Brain microvascular endothelial cell (primary cell): ENCODE measurements around the gene NEDD1.

ENCODE experiments used
- DNase-seq: peaks from one replicate; pipeline ENCODE4 v3.0.0-alpha.2; 2020
- H3K27ac ChIP-seq: fragments of 250-450 bp; sonication (Bioruptor Pico); 2 replicates; pipeline ENCODE4 v1.5.1; 2020; ENCODE audit warnings: mild to moderate bottlenecking, moderate library complexity
- H3K27me3 ChIP-seq: fragments of 250-450 bp; sonication (Bioruptor Pico); replicated peaks from 2 replicates; pipeline ENCODE4 v1.5.1; 2020; ENCODE audit warnings: mild to moderate bottlenecking
- H3K36me3 ChIP-seq: fragments of 250-450 bp; sonication (Bioruptor Pico); replicated peaks from 2 replicates; pipeline ENCODE4 v1.5.1; 2020; ENCODE audit warnings: mild to moderate bottlenecking
- H3K4me3 ChIP-seq: 2 replicates; pipeline ENCODE4 v1.5.1; 2011; ENCODE audit warnings: low read depth, mild to moderate bottlenecking, control low read depth, low read length, moderate library complexity
- CTCF ChIP-seq: IDR thresholded peaks from 2 replicates; pipeline ENCODE4 v1.5.1; 2011; ENCODE audit warnings: low read depth, mild to moderate bottlenecking, moderate library complexity, low read length, control low read depth, inconsistent platforms; ENCODE audit errors: missing control alignments
- in situ Hi-C: cut with HindIII; loops from 2 replicates; pipeline ENCODE4 v1.10.0; 2017; ENCODE audit warnings: low sequenced_read_pairs, low pct_ligation_motif_present

NEDD1 gene

GRCh38 chr12:96889273-96889933 lies 17.7 kb upstream of the NEDD1 start:
- Histone ChIP-seq H3K27me3 (no peaks in the 10 kb centered on the region), H3K4me3 (no peak overlapping the region), H3K27ac (no peak overlapping the region), H3K36me3 (no peaks in the 10 kb centered on the region)
- in situ Hi-C loops: no loop called here
- no peak for TF ChIP-seq CTCF
- DNase-seq: peak; percentile 61

GRCh38 chr12:96890331-96890730 lies 16.7 kb upstream of the NEDD1 start:
- in situ Hi-C loops: no loop called here
- no peak for TF ChIP-seq CTCF
- no peak overlapping the region for H3K4me3 ChIP-seq

GRCh38 chr12:96892104-96892503 lies 15.0 kb upstream of the NEDD1 start:
- no peak for DNase-seq
- in situ Hi-C loops: no loop called here
- no peak overlapping the region for H3K27ac ChIP-seq
- H3K36me3 ChIP-seq: no peaks in the 10 kb centered on the region
- no peak overlapping the region for H3K4me3 ChIP-seq
- no peaks in the 10 kb centered on the region for H3K27me3 ChIP-seq
- no peak for TF ChIP-seq CTCF

More at GRCh38 chr12:96890331-96890730, 16.7 kb upstream of the NEDD1 start:
- Histone ChIP-seq H3K27me3 (no peaks in the 10 kb centered on the region), H3K36me3 (no peaks in the 10 kb centered on the region), H3K27ac (no peak overlapping the region)
- DNase-seq: no peak

- no peak overlapping the region for H3K27ac ChIP-seq
- no peaks in the 10 kb centered on the region for H3K36me3 ChIP-seq
- TF ChIP-seq CTCF: no peak
- H3K27me3 ChIP-seq: no peaks in the 10 kb centered on the region
- H3K4me3 ChIP-seq: no peak overlapping the region
- in situ Hi-C loops: no loop called here
- DNase-seq: no peak
Observed at GRCh38 chr12:96897421-96897820, 9.6 kb upstream of the NEDD1 start.

GRCh38 chr12:96901175-96901574 lies 5.9 kb upstream of the NEDD1 start:
- in situ Hi-C loops: no loop called here
- Histone ChIP-seq H3K36me3 (no peaks in the 10 kb centered on the region), H3K27me3 (no peaks in the 10 kb centered on the region), H3K4me3 (no peak overlapping the region), H3K27ac (no peak overlapping the region)
- DNase-seq: no peak
- no peak for TF ChIP-seq CTCF

- no peak overlapping the region for H3K4me3 ChIP-seq
- in situ Hi-C loops: no loop called here
- H3K36me3 ChIP-seq: no peaks in the 10 kb centered on the region
- TF ChIP-seq CTCF: no peak
- no peaks in the 10 kb centered on the region for H3K27me3 ChIP-seq
- no peak overlapping the region for H3K27ac ChIP-seq
- DNase-seq: no peak
Observed at GRCh38 chr12:96902076-96902475, 5.0 kb upstream of the NEDD1 start.
